PC-9 (cell line): Measurements from ENCODE around the gene SLC13A2. TPM values are rescaled to one million over a fixed set of nuclear protein-coding genes. Genes with fewer than 3 reads are reported as not detected.

Experiments used
- BruUV-seq: library from RNA; stranded (reverse); fragments of 400-500 nt; replicated peaks from 2 replicates; lab custom pipeline; 2021; lab: Mats Ljungman, UMichigan
- CTCF ChIA-PET: fragments of 300-600 bp; sonication (Branson Sonifier 250); formaldehyde crosslinking; loops from one replicate; lab custom pipeline; 2022; ENCODE audit warnings: antibody characterized with exemption; lab: Charles Lee
- POLR2A ChIA-PET: fragments of 300-600 bp; sonication (Branson Sonifier 250); formaldehyde crosslinking; loops from one replicate; lab custom pipeline; 2022; ENCODE audit warnings: antibody characterized with exemption; ENCODE audit not compliant: unreplicated experiment; lab: Charles Lee
- DNase-seq, 2 experiments: peaks; one replicate each; pipeline versions ENCODE4 v3.0.0 to v3.0.0-alpha.2; 2015 to 2022; ENCODE audit warnings: mixed read lengths in 1 of 2
- H2AFZ ChIP-seq: fragments of 200-600 bp; sonication (generic); 2 replicates; pipeline ENCODE4 v1.8.1; 2017; ENCODE audit warnings: antibody characterized with exemption
- H3F3A ChIP-seq: fragments of 200-600 bp; sonication (generic); 2 replicates; pipeline ENCODE4 v1.8.1; 2017; ENCODE audit warnings: antibody characterized with exemption, mild to moderate bottlenecking, low read depth; ENCODE audit not compliant: insufficient read depth
- H3K27ac ChIP-seq: fragments of 200-600 bp; sonication (generic); 2 replicates; pipeline ENCODE4 v1.6.1; 2016; ENCODE audit warnings: mixed run types
- H3K27me3 ChIP-seq: fragments of 200-600 bp; sonication (generic); 2 replicates; pipeline ENCODE4 v1.6.1; 2016; ENCODE audit warnings: low read depth, mixed run types; ENCODE audit not compliant: insufficient read depth
- H3K36me3 ChIP-seq: fragments of 200-600 bp; sonication (generic); 2 replicates; pipeline ENCODE4 v1.6.1; 2016; ENCODE audit warnings: low read depth, mixed run types
- H3K4me1 ChIP-seq: fragments of 200-600 bp; sonication (generic); replicated peaks from 2 replicates; pipeline ENCODE4 v1.6.1; 2016; ENCODE audit warnings: mixed run types; ENCODE audit not compliant: insufficient read depth
- H3K4me2 ChIP-seq: fragments of 200-600 bp; sonication (generic); 2 replicates; pipeline ENCODE4 v1.6.1; 2017; ENCODE audit warnings: mixed run types
- H3K4me3 ChIP-seq: fragments of 200-600 bp; sonication (generic); 2 replicates; pipeline ENCODE4 v1.6.1; 2016; ENCODE audit warnings: mixed run types
- H3K79me2 ChIP-seq: fragments of 200-600 bp; sonication (generic); 2 replicates; pipeline ENCODE4 v1.6.1; 2017; ENCODE audit warnings: low read depth, mixed run types
- H3K9me2 ChIP-seq: fragments of 200-600 bp; sonication (generic); 2 replicates; pipeline ENCODE4 v1.8.1; 2017; ENCODE audit warnings: mild to moderate bottlenecking; ENCODE audit not compliant: insufficient read depth
- H3K9me3 ChIP-seq: fragments of 200-600 bp; sonication (generic); 2 replicates; pipeline ENCODE4 v1.8.1; 2016; ENCODE audit warnings: low read depth; ENCODE audit not compliant: insufficient read depth
- H4K20me1 ChIP-seq: fragments of 200-600 bp; sonication (generic); 2 replicates; pipeline ENCODE4 v1.8.1; 2017; ENCODE audit not compliant: insufficient read depth
- CTCF ChIP-seq: fragments of 200-600 bp; sonication (generic); conservative IDR thresholded peaks from 2 replicates; pipeline ENCODE4 v1.6.1; 2017; ENCODE audit warnings: mixed run types, antibody characterized with exemption, mild to moderate bottlenecking, moderate library complexity
- EZH2 ChIP-seq: fragments of 200-600 bp; sonication (generic); IDR thresholded peaks from 2 replicates; pipeline ENCODE4 v1.8.0; 2017; ENCODE audit warnings: antibody characterized with exemption, low read depth
- intact Hi-C: fragments of 100-400 bp; cut with micrococcal nuclease; formaldehyde crosslinking; loops from one replicate; pipeline ENCODE4 v1.10.0; 2022; ENCODE audit not compliant: unreplicated experiment
- total RNA-seq: library from RNA; stranded (reverse); gene quantifications from 2 replicates; pipeline ENCODE4 v1.2.3, GENCODE V29; 2021

SLC13A2 gene
- total RNA-seq, 1 experiment from 2014 or later = not detected

GRCh38 chr17:28491286-28491685, 17.8 kb downstream of the SLC13A2 start:
- Histone ChIP-seq H3K9me2 (no peaks in the 10 kb centered on the region), H2AFZ (no peak overlapping the region), H3F3A (no peaks in the 10 kb centered on the region), H3K79me2 (no peaks in the 10 kb centered on the region), H3K4me1 (no peaks in the 10 kb centered on the region), H3K36me3 (no peaks in the 10 kb centered on the region), H3K9me3 (no peaks in the 10 kb centered on the region), H3K27me3 (peaks cover 40% of the 10 kb centered on the region; the same call in 1 of the 2 replicates), H3K4me2 (no peak overlapping the region), H3K27ac (no peak overlapping the region), H3K4me3 (no peak overlapping the region), H4K20me1 (no peaks in the 10 kb centered on the region)
- TF ChIP-seq EZH2 (no peak), CTCF (no peak)
- intact Hi-C loops = no loop called here
- CTCF ChIA-PET = no interaction called here
- DNase-seq = no peak
- POLR2A ChIA-PET = no interaction called here
- BruUV-seq = no TSS peak

DNA sequence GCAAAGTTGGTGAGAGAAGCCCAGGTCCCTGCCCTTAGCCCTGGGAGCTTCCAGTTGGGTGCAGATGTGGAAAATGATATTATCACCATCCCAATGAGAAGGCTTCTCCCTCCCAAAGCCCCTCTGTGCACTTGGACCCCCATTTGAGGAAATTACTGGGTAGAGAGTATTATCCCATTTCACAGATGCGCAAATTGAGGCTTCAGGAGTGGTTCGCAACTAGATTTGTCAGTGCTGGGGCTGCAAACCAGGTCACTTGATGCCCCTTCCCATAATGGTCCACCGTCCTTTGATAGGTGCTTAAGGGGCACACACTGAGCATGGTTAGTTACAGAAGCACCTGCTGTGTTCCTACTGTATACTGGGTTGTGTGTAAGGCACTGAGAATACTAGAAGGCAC, 18.4 kb downstream of the SLC13A2 start:
- Histone ChIP-seq H3K4me1 (no peaks in the 10 kb centered on the region), H3F3A (no peaks in the 10 kb centered on the region), H3K9me2 (no peaks in the 10 kb centered on the region), H3K79me2 (no peaks in the 10 kb centered on the region), H3K4me2 (no peak overlapping the region), H2AFZ (no peak overlapping the region), H4K20me1 (no peaks in the 10 kb centered on the region), H3K9me3 (no peaks in the 10 kb centered on the region), H3K27me3 (peaks cover 40% of the 10 kb centered on the region; the same call in 1 of the 2 replicates), H3K27ac (no peak overlapping the region), H3K36me3 (no peaks in the 10 kb centered on the region), H3K4me3 (no peak overlapping the region)
- ChIA-PET POLR2A (no interaction called here), CTCF (interaction anchor here (0.5 to 0.6 kb wide), 2 partner anchors 31 to 122 kb away, joined by 3 to 5 read pairs; partner anchors contain the start of gene VTN)
- intact Hi-C loops = no loop called here
- no peak for DNase-seq
- BruUV-seq = no TSS peak
- TF ChIP-seq EZH2 = no peak
- no peak for TF ChIP-seq CTCF

DNA sequence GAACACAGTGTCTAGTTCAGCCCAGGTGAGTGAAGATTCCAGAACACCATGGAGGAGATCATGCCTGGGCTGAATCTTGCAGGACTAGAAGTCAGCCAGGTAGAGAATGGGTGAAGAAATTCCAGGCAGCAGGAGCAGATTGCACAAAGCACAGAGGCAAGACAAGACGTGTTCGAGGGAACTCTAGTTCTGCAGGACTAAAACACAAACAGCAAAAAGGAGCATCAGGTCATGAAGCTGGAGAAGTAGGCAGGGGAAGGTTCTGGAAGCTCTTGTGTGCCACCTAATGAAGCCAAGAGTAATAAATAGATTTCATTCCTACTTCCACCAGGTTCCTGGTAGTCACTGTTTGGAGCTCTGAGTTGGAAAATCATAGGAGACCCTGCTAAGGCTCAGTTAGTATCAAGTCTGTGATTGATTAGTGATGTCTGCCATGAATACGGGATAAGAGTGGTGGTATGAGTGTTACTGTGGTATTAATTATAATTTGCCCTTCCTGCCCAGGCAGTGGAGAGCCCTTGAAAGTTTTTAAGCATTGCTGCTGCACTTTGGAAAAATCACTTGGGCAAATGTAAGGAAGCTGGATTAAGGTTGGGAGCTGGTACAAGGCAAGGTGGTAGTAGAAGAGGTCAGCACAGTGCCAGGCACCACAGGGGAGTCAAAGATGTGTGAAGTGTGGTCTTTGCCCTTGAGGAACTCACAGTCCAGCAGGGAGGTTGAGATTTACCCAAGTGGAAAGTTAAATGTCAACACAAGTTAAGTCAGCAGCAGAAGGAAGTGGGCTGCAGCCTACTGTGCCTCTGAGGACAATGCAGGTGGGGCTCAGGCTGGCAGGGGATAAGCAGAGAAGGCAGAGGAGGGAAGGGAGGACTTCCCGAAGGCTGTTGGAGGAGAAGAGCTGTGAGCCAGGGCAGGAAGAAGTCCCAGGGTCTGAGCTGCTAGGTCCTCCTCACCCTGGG, 19.2 kb downstream of the SLC13A2 start:
- ChIA-PET POLR2A (no interaction called here), CTCF (interaction anchor here (0.5 to 0.6 kb wide), 2 partner anchors 30 to 122 kb away, joined by 3 to 5 read pairs; partner anchors contain the start of gene VTN)
- intact Hi-C loops = no loop called here
- Histone ChIP-seq H3K4me3 (no peak overlapping the region), H3K79me2 (no peaks in the 10 kb centered on the region), H3F3A (peaks cover 3% of the 10 kb centered on the region; the same call in 1 of the 2 replicates), H3K36me3 (no peaks in the 10 kb centered on the region), H3K9me2 (no peaks in the 10 kb centered on the region), H3K9me3 (no peaks in the 10 kb centered on the region), H4K20me1 (no peaks in the 10 kb centered on the region), H3K27me3 (peaks cover 32% of the 10 kb centered on the region; the same call in 1 of the 2 replicates), H2AFZ (no peak overlapping the region), H3K4me2 (no peak overlapping the region), H3K27ac (no peak overlapping the region), H3K4me1 (peaks cover 6% of the 10 kb centered on the region; the same call in 1 of the 2 replicates)
- BruUV-seq = no TSS peak
- no peak for DNase-seq
- TF ChIP-seq CTCF (no peak), EZH2 (no peak)
